PC-3 (cell line): ENCODE data around the gene ROCK1. TPM values are rescaled to one million over a fixed set of nuclear protein-coding genes. Genes with fewer than 3 reads are reported as not detected.

Experiments used
- ATAC-seq: fragments of 200-7000 bp; cut with Tn5 transposase; 2 replicates; pipeline ENCODE4 v1.9.1; 2020; ENCODE audit warnings: mild to moderate bottlenecking, moderate library complexity
- BruUV-seq: library from RNA; stranded (reverse); fragments of 400-500 nt; replicated peaks from 2 replicates; lab custom pipeline; 2021; lab: Mats Ljungman, UMichigan
- CTCF ChIA-PET: fragments of 300-600 bp; sonication (Branson Sonifier 250); formaldehyde crosslinking; loops from one replicate; lab custom pipeline; 2022; ENCODE audit warnings: antibody characterized with exemption; lab: Charles Lee
- POLR2A ChIA-PET: fragments of 300-600 bp; sonication (Branson Sonifier 250); formaldehyde crosslinking; loops from one replicate; lab custom pipeline; 2022; ENCODE audit warnings: antibody characterized with exemption; ENCODE audit not compliant: unreplicated experiment; lab: Charles Lee
- DNase-seq: peaks from one replicate; pipeline ENCODE4 v3.0.0-alpha.2; 2015
- H2AFZ ChIP-seq: fragments of 300-600 bp; sonication (generic); 2 replicates; pipeline ENCODE4 v1.6.0; 2016; ENCODE audit warnings: antibody characterized with exemption, low read length
- H3F3A ChIP-seq: fragments of 300-600 bp; sonication (generic); one replicate; pipeline ENCODE4 v1.6.0; 2017; ENCODE audit warnings: antibody characterized with exemption, low read length, control low read depth, mild to moderate bottlenecking; ENCODE audit not compliant: unreplicated experiment
- H3K27ac ChIP-seq: fragments of 300-600 bp; sonication (generic); 2 replicates; pipeline ENCODE4 v1.5.1; 2016; ENCODE audit warnings: mild to moderate bottlenecking, low read length
- H3K27me3 ChIP-seq: fragments of 300-600 bp; sonication (generic); 2 replicates; pipeline ENCODE4 v1.6.1; 2016; ENCODE audit warnings: low read length, mixed read lengths
- H3K36me3 ChIP-seq: fragments of 300-600 bp; sonication (generic); 2 replicates; pipeline ENCODE4 v1.6.1; 2016; ENCODE audit warnings: low read depth, mixed run types, low read length, mixed read lengths
- H3K4me1 ChIP-seq: fragments of 300-600 bp; sonication (generic); 2 replicates; pipeline ENCODE4 v1.5.1; 2016; ENCODE audit warnings: low read length; ENCODE audit not compliant: insufficient read depth
- H3K4me2 ChIP-seq: fragments of 300-600 bp; sonication (generic); 2 replicates; pipeline ENCODE4 v1.6.0; 2016; ENCODE audit warnings: low read length
- H3K4me3 ChIP-seq: fragments of 300-600 bp; sonication (generic); 2 replicates; pipeline ENCODE4 v1.5.1; 2016; ENCODE audit warnings: mild to moderate bottlenecking, low read length, mixed read lengths
- H3K79me2 ChIP-seq: fragments of 300-600 bp; sonication (generic); 2 replicates; pipeline ENCODE4 v1.6.1; 2017; ENCODE audit warnings: low read length, mixed read lengths
- H3K9ac ChIP-seq: fragments of 300-600 bp; sonication (generic); 2 replicates; pipeline ENCODE4 v1.6.0; 2016; ENCODE audit warnings: mild to moderate bottlenecking, low read length
- H3K9me2 ChIP-seq: fragments of 300-600 bp; sonication (generic); replicated peaks from 2 replicates; pipeline ENCODE4 v1.6.1; 2016; ENCODE audit warnings: mixed run types, low read length, mixed read lengths
- H3K9me3 ChIP-seq: fragments of 300-600 bp; sonication (generic); 2 replicates; pipeline ENCODE4 v1.6.1; 2016; ENCODE audit warnings: low read length, mixed read lengths
- H4K20me1 ChIP-seq: fragments of 300-600 bp; sonication (generic); 2 replicates; pipeline ENCODE4 v1.6.1; 2016; ENCODE audit warnings: low read length, mixed read lengths
- CTCF ChIP-seq: fragments of 300-600 bp; sonication (generic); conservative IDR thresholded peaks from 2 replicates; pipeline ENCODE4 v1.5.1; 2017; ENCODE audit warnings: antibody characterized with exemption, low read depth, mild to moderate bottlenecking, low read length
- EZH2 ChIP-seq: fragments of 300-600 bp; sonication (generic); IDR thresholded peaks from one replicate; pipeline ENCODE4 v1.6.1; 2017; ENCODE audit warnings: antibody characterized with exemption, mild to moderate bottlenecking, low read length; ENCODE audit not compliant: unreplicated experiment
- EZH2phosphoT487 ChIP-seq: fragments of 300-600 bp; sonication (generic); IDR thresholded peaks from 2 replicates; pipeline ENCODE4 v1.6.1; 2018; ENCODE audit warnings: mild to moderate bottlenecking, antibody characterized with exemption, low read length, borderline replicate concordance
- intact Hi-C: fragments of 100-400 bp; cut with micrococcal nuclease; formaldehyde crosslinking; loops from 2 replicates; pipeline ENCODE4 v1.9.0; 2023
- total RNA-seq: library from RNA; depleted of rRNA; stranded (reverse); fragments of >200 nt; gene quantifications from 2 replicates; pipeline ENCODE4 v1.2.3, GENCODE V29; 2014

ROCK1 gene
- total RNA-seq, 1 experiment from 2014 or later: 22.2 TPM

GRCh38 chr18:21012308-21012707 is 99.3 kb downstream of the ROCK1 start:
- TF ChIP-seq CTCF (no peak), EZH2 (no peak), EZH2phosphoT487 (no peak)
- Histone ChIP-seq H3K9ac (no peak overlapping the region), H3K36me3 (peaks cover 50% of the 10 kb centered on the region), H4K20me1 (no peaks in the 10 kb centered on the region), H3K79me2 (no peaks in the 10 kb centered on the region), H3K9me3 (0 out of 2 replicates have a peak, but pooled peaks cover 5% of the 10 kb centered on the region), H3K4me3 (no peak overlapping the region), H3K4me2 (no peak overlapping the region), H3K27ac (no peak overlapping the region), H3K27me3 (no peaks in the 10 kb centered on the region), H2AFZ (no peak overlapping the region), H3K4me1 (peaks cover 8% of the 10 kb centered on the region; the same call in 1 of the 2 replicates), H3K9me2 (no peaks in the 10 kb centered on the region), H3F3A (no peaks in the 10 kb centered on the region)
- no TSS peak for BruUV-seq
- no peak for ATAC-seq
- ChIA-PET CTCF (no interaction called here), POLR2A (no interaction called here)
- intact Hi-C loops: loop anchor here (5.0 kb wide), 1 partner anchor 155 kb away; no protein-coding TSS in a partner anchor
- DNase-seq: no peak

- CTCF ChIA-PET: no interaction called here
- intact Hi-C loops: no loop called here
These were observed 106.9 kb downstream of the ROCK1 start for GRCh38 chr18:21004726-21005125.

More at GRCh38 chr18:21004726-21005125, 106.9 kb downstream of the ROCK1 start:
- Histone ChIP-seq H3K4me2 (no peak overlapping the region), H3K27me3 (no peaks in the 10 kb centered on the region), H3K9ac (no peak overlapping the region), H3K79me2 (no peaks in the 10 kb centered on the region), H4K20me1 (no peaks in the 10 kb centered on the region), H2AFZ (no peak overlapping the region), H3K9me3 (no peaks in the 10 kb centered on the region), H3K4me3 (no peak overlapping the region), H3K27ac (no peak overlapping the region), H3F3A (no peaks in the 10 kb centered on the region), H3K36me3 (peaks cover 26% of the 10 kb centered on the region), H3K4me1 (peaks cover 16% of the 10 kb centered on the region), H3K9me2 (no peaks in the 10 kb centered on the region)
- BruUV-seq: no TSS peak
- ATAC-seq (no peak), DNase-seq (no peak)
- POLR2A ChIA-PET: no interaction called here
- TF ChIP-seq EZH2phosphoT487: no peak
- no peak for TF ChIP-seq CTCF
- TF ChIP-seq EZH2: no peak
